Endothelial cell of umbilical vein (primary cell): ENCODE results near the gene CEBPA. TPM values are rescaled to one million over a fixed set of nuclear protein-coding genes. Genes with fewer than 3 reads are reported as not detected.

ENCODE experiments used
- BruUV-seq: library from RNA; stranded (reverse); fragments of 400-500 nt; replicated peaks from 2 replicates; lab custom pipeline; 2021; lab: Mats Ljungman, UMichigan
- CTCF ChIA-PET: fragments of 300-600, 350-600 bp; sonication (Branson Sonifier 250); formaldehyde crosslinking; loops from one replicate; lab custom pipeline; 2021; ENCODE audit warnings: antibody characterized with exemption, inconsistent platforms; lab: Charles Lee
- POLR2A ChIA-PET: fragments of 300-600, 350-600 bp; sonication (Branson Sonifier 250); formaldehyde crosslinking; loops from one replicate; lab custom pipeline; 2021; ENCODE audit warnings: antibody characterized with exemption, inconsistent platforms; lab: Charles Lee
- DNase-seq: peaks from one replicate; pipeline ENCODE4 v3.0.0-alpha.2; 2011; ENCODE audit warnings: low read depth, low spot score
- FAIRE-seq: peaks from 2 replicates; lab custom pipeline; 2011; peaks lifted over from hg19 to GRCh38; lab: Jason Lieb, UNC
- H2AFZ ChIP-seq: 2 replicates; pipeline ENCODE4 v1.6.0; 2012; ENCODE audit warnings: low read depth, low read length, control low read depth, inconsistent platforms
- H3K27ac ChIP-seq: 2 replicates; pipeline ENCODE4 v1.5.1; 2011; ENCODE audit warnings: low read depth, mild to moderate bottlenecking, control low read depth, low read length, moderate library complexity; ENCODE audit not compliant: insufficient read depth
- H3K27me3 ChIP-seq, 2 experiments: 2 replicates each; pipeline versions ENCODE4 v1.6.0 to v1.6.1; 2011; ENCODE audit warnings: low read length in 2 of 2, mixed read lengths in 1 of 2; ENCODE audit not compliant: control insufficient read depth in 2 of 2, insufficient read depth in 2 of 2
- H3K36me3 ChIP-seq, 2 experiments: 2 replicates in 1 of 2; 3 replicates in 1 of 2; pipeline ENCODE4 v1.5.1; 2011; ENCODE audit warnings: low read length in 2 of 2, mild to moderate bottlenecking in 1 of 2, moderate library complexity in 1 of 2; ENCODE audit not compliant: control insufficient read depth in 2 of 2, insufficient read depth in 2 of 2; ENCODE audit errors: extremely low read depth in 1 of 2
- H3K4me1 ChIP-seq: 3 replicates; pipeline ENCODE4 v1.5.1; 2011; ENCODE audit warnings: mild to moderate bottlenecking, low read length; ENCODE audit not compliant: control insufficient read depth, insufficient read depth; ENCODE audit errors: extremely low read depth
- H3K4me2 ChIP-seq: 2 replicates; pipeline ENCODE4 v1.6.1; 2011; ENCODE audit warnings: low read length, control low read depth, mixed read lengths; ENCODE audit not compliant: insufficient read depth
- H3K4me3 ChIP-seq, 3 experiments: fragments of 200-600 bp in 1 of 3; sonication (generic), shearing (Covaris generic) in 1 of 3; replicated peaks in 1 of 3; 2 replicates each; pipeline ENCODE4 v1.5.1; 2011 to 2016; ENCODE audit warnings: control low read depth in 3 of 3, low read length in 3 of 3, mild to moderate bottlenecking in 2 of 3, inconsistent platforms in 1 of 3, low read depth in 1 of 3, moderate library complexity in 1 of 3; ENCODE audit not compliant: insufficient read depth in 1 of 3
- H3K79me2 ChIP-seq: 2 replicates; pipeline ENCODE4 v1.6.0; 2012; ENCODE audit warnings: low read length, inconsistent platforms; ENCODE audit not compliant: control insufficient read depth, insufficient read depth
- H3K9ac ChIP-seq: replicated peaks from 2 replicates; pipeline ENCODE3; 2011; ENCODE audit warnings: low read length, control low read depth; ENCODE audit not compliant: insufficient read depth; ENCODE audit errors: extremely low read depth
- H3K9me1 ChIP-seq: replicated peaks from 3 replicates; pipeline ENCODE4 v1.6.0; 2011; ENCODE audit warnings: mild to moderate bottlenecking, low read length; ENCODE audit not compliant: control insufficient read depth, insufficient read depth; ENCODE audit errors: extremely low read depth
- H3K9me3 ChIP-seq: replicated peaks from 2 replicates; pipeline ENCODE4 v1.5.1; 2012; ENCODE audit warnings: low read length, inconsistent platforms; ENCODE audit not compliant: control insufficient read depth, insufficient read depth
- H4K20me1 ChIP-seq: replicated peaks from 2 replicates; pipeline ENCODE3; 2011; ENCODE audit warnings: mild to moderate bottlenecking, low read length; ENCODE audit not compliant: control insufficient read depth, insufficient read depth; ENCODE audit errors: extremely low read depth
- EZH2 ChIP-seq: IDR thresholded peaks from 2 replicates; pipeline ENCODE4 v1.6.1; 2012; ENCODE audit warnings: borderline replicate concordance, low read depth, mild to moderate bottlenecking, moderate library complexity, low read length, inconsistent platforms; ENCODE audit not compliant: severe bottlenecking
- FOS ChIP-seq: IDR thresholded peaks from 2 replicates; pipeline ENCODE4 v1.6.1; 2011; ENCODE audit warnings: mild to moderate bottlenecking, low read length, moderate library complexity, borderline replicate concordance; ENCODE audit not compliant: insufficient read depth
- GATA2 ChIP-seq: IDR thresholded peaks from 2 replicates; pipeline ENCODE4 v1.7.0; 2011; ENCODE audit warnings: low read depth, mild to moderate bottlenecking, moderate library complexity, mixed read lengths, low read length; ENCODE audit not compliant: insufficient read length, insufficient read depth
- JUN ChIP-seq: IDR thresholded peaks from 2 replicates; pipeline ENCODE4 v1.6.1; 2011; ENCODE audit warnings: borderline replicate concordance, low read depth; ENCODE audit not compliant: insufficient read length, insufficient read depth
- MYC ChIP-seq: IDR thresholded peaks from one replicate; pipeline ENCODE4 v1.6.1; 2011; ENCODE audit warnings: mild to moderate bottlenecking, low read depth, low read length
- POLR2A ChIP-seq: IDR thresholded peaks from 2 replicates; pipeline ENCODE4 v1.6.1; 2012; ENCODE audit warnings: low read depth, mild to moderate bottlenecking, control low read depth, low read length
- POLR2AphosphoS5 ChIP-seq: IDR thresholded peaks from 2 replicates; pipeline ENCODE4 v1.6.1; 2012; ENCODE audit warnings: low read depth, mild to moderate bottlenecking, control low read depth, low read length, moderate library complexity; ENCODE audit not compliant: insufficient read depth
- dilution Hi-C: fragments of 300-500 bp; cut with MboI; formaldehyde crosslinking; loops from one replicate; pipeline ENCODE4 v1.15.0; 2019; ENCODE audit warnings: low sequenced_read_pairs; ENCODE audit not compliant: extremely low pct_ligation_motif_present
- intact Hi-C: fragments of 100-400 bp; cut with micrococcal nuclease; formaldehyde crosslinking; loops from one replicate; pipeline ENCODE4 v1.10.0; 2022
- polyA plus RNA-seq, 4 experiments: library from polyadenylated mRNA; depleted of rRNA in 3 of 4; stranded (reverse) in 3 of 4; unstranded in 1 of 4; fragments of >200 nt; gene quantifications; 2 replicates each; pipeline versions ENCODE4 v1.2.1 to v1.2.3, GENCODE V29; 2011 to 2012; ENCODE audit warnings: missing spikeins in 1 of 4
- total RNA-seq: library from RNA; stranded (reverse); gene quantifications from 2 replicates; pipeline ENCODE4 v1.2.3, GENCODE V29; 2021
- TF ChIP-seq, protein P1 (sequence below): IDR thresholded peaks from 2 replicates; pipeline ENCODE4 v1.6.1; 2011; ENCODE audit not compliant: insufficient read depth, insufficient read length
- TF ChIP-seq, protein P2 (sequence below), 2 donors: IDR thresholded peaks; 1 replicate in 1 of 2; 2 replicates in 1 of 2; pipeline ENCODE4 v1.5.1; 2011; ENCODE audit warnings: low read length in 2 of 2, mild to moderate bottlenecking in 2 of 2, moderate library complexity in 2 of 2, control low read depth in 1 of 2, inconsistent platforms in 1 of 2, low read depth in 1 of 2; ENCODE audit not compliant: insufficient read depth in 1 of 2; ENCODE audit errors: extremely low read depth in 1 of 2

The CEBPA gene
- total and polyA plus RNA-seq, 2 donors (not counting 3 experiments of a cell fraction or from before 2014, with no cell fraction given), result 0.06 TPM; not detected in 1

GRCh38 chr19:33278023-33278402 is 24.3 kb downstream of the CEBPA start:
- no peaks in the 10 kb centered on the region for H3K79me2 ChIP-seq
- ChIA-PET CTCF (no interaction called here), POLR2A (no interaction called here)
- H3K4me1 ChIP-seq, result no peaks in the 10 kb centered on the region
- no peaks in the 10 kb centered on the region for H4K20me1 ChIP-seq
- no peak overlapping the region for H3K9ac ChIP-seq
- no TSS peak for BruUV-seq
- H3K27ac ChIP-seq, result no peak overlapping the region
- no peak for DNase-seq
- dilution Hi-C loops (no loop called here), intact Hi-C loops (no loop called here)
- H3K9me1 ChIP-seq, result no peaks in the 10 kb centered on the region
- no peaks in the 10 kb centered on the region for H3K27me3 ChIP-seq
- no peak overlapping the region for H2AFZ ChIP-seq
- no peak overlapping the region for H3K4me3 ChIP-seq
- TF ChIP-seq MYC (no peak), FOS (no peak)
- no peak overlapping the region for H3K4me2 ChIP-seq
- no peaks in the 10 kb centered on the region for H3K9me3 ChIP-seq
- no peak for FAIRE-seq
- H3K36me3 ChIP-seq, result no peaks in the 10 kb centered on the region

DNA sequence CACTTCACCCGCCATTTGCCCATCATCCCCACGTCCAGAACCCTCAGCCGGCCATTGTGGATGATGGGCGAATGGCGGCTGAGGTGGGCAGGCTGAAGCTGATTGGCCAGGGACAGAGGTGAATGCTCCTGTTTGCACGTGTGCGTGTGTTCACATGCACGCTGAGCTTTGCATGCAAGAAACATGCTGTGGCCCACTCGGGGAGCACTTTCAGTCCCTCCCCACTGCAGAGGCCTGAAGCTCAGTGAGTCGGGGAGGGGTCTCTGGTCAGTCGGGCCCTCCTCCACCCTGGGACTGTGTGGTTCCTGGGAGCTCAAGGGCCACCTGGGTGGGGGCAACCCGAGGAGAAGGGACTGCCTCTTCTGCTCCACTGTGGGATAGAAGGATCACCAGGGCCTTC is 24.9 kb downstream of the CEBPA start:
- Histone ChIP-seq H2AFZ (no peak overlapping the region), H3K9ac (no peak overlapping the region), H3K27me3 (no peaks in the 10 kb centered on the region), H4K20me1 (no peaks in the 10 kb centered on the region), H3K4me3 (no peak overlapping the region), H3K27ac (no peak overlapping the region), H3K4me1 (no peaks in the 10 kb centered on the region), H3K9me3 (no peaks in the 10 kb centered on the region), H3K79me2 (no peaks in the 10 kb centered on the region), H3K36me3 (no peaks in the 10 kb centered on the region), H3K4me2 (no peak overlapping the region), H3K9me1 (no peaks in the 10 kb centered on the region)
- intact Hi-C loops, result no loop called here
- no peak for FAIRE-seq
- TF ChIP-seq GATA2, result no peak
- no peak for TF ChIP-seq EZH2
- no peak for TF ChIP-seq FOS
- no peak for TF ChIP-seq MYC
- TF ChIP-seq, protein P1, sequence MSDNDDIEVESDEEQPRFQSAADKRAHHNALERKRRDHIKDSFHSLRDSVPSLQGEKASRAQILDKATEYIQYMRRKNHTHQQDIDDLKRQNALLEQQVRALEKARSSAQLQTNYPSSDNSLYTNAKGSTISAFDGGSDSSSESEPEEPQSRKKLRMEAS, result no peak
- TF ChIP-seq, protein P2, sequence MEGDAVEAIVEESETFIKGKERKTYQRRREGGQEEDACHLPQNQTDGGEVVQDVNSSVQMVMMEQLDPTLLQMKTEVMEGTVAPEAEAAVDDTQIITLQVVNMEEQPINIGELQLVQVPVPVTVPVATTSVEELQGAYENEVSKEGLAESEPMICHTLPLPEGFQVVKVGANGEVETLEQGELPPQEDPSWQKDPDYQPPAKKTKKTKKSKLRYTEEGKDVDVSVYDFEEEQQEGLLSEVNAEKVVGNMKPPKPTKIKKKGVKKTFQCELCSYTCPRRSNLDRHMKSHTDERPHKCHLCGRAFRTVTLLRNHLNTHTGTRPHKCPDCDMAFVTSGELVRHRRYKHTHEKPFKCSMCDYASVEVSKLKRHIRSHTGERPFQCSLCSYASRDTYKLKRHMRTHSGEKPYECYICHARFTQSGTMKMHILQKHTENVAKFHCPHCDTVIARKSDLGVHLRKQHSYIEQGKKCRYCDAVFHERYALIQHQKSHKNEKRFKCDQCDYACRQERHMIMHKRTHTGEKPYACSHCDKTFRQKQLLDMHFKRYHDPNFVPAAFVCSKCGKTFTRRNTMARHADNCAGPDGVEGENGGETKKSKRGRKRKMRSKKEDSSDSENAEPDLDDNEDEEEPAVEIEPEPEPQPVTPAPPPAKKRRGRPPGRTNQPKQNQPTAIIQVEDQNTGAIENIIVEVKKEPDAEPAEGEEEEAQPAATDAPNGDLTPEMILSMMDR (IDR thresholded peaks at IDR 0.05; ENCODE audit: extremely low read depth in 1 of 2, insufficient read depth in 1 of 2, low read depth in 1 of 2, low read length in 2 of 2), result no peak
- TF ChIP-seq POLR2A, result no peak
- TF ChIP-seq POLR2AphosphoS5, result no peak
- TF ChIP-seq JUN, result no peak
- BruUV-seq, result no TSS peak
- DNase-seq, result no peak
- ChIA-PET CTCF (no interaction called here), POLR2A (no interaction called here)
- dilution Hi-C loops, result no loop called here
